GM18526 (cell line): Measurements from ENCODE around the gene COG8.

Experiments
- POLR2A ChIP-seq: IDR thresholded peaks from 3 replicates; pipeline ENCODE4 v1.6.1; 2011; ENCODE audit not compliant: insufficient read length; ENCODE audit errors: extremely low read depth

The COG8 gene, protein sequence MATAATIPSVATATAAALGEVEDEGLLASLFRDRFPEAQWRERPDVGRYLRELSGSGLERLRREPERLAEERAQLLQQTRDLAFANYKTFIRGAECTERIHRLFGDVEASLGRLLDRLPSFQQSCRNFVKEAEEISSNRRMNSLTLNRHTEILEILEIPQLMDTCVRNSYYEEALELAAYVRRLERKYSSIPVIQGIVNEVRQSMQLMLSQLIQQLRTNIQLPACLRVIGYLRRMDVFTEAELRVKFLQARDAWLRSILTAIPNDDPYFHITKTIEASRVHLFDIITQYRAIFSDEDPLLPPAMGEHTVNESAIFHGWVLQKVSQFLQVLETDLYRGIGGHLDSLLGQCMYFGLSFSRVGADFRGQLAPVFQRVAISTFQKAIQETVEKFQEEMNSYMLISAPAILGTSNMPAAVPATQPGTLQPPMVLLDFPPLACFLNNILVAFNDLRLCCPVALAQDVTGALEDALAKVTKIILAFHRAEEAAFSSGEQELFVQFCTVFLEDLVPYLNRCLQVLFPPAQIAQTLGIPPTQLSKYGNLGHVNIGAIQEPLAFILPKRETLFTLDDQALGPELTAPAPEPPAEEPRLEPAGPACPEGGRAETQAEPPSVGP

GRCh38 chr16:69339289-69340094 is at the start of gene COG8, which contains the start of gene NIP7:
TSS of gene COG8 (minus strand) at chr16:69339564. CDS start at chr16:69339552, 12 bp downstream.
TSS of gene NIP7 (plus strand) at chr16:69339772. CDS start at chr16:69339830, 58 bp downstream.
- peak; percentile 93 for TF ChIP-seq POLR2A

- TF ChIP-seq POLR2A: no peak
Observed at GRCh38 chr16:69386596-69386995, 47.2 kb upstream of the COG8 start.

GRCh38 chr16:69384974-69385373 is 45.6 kb upstream of the COG8 start:
- no peak for TF ChIP-seq POLR2A

DNA sequence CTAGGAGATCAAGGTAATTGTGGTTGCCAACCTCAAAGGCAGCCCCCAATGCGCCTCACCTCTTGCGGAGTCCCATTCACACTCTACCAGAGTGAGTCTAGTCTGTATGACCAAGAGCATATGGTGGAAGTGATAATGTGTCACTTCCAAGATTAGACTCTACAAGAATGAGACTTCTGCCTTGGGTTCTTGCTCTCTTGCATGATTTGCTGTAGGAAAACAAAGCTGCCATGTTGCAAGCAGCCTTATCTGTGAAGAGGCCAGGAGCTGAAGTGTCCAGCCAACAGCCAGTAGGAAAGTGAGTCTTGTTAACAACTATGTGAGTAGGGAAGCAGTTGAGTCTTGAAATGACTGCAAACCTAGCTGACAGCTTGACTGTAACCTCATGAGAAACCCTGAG is 43.1 kb upstream of the COG8 start:
- no peak for TF ChIP-seq POLR2A

- TF ChIP-seq POLR2A: no peak
Observed at GRCh38 chr16:69381231-69381630, 41.9 kb upstream of the COG8 start.

- TF ChIP-seq POLR2A: no peak
Observed at GRCh38 chr16:69378760-69379159, 39.4 kb upstream of the COG8 start.

GRCh38 chr16:69378036-69378435 is 38.7 kb upstream of the COG8 start:
- TF ChIP-seq POLR2A: no peak

DNA sequence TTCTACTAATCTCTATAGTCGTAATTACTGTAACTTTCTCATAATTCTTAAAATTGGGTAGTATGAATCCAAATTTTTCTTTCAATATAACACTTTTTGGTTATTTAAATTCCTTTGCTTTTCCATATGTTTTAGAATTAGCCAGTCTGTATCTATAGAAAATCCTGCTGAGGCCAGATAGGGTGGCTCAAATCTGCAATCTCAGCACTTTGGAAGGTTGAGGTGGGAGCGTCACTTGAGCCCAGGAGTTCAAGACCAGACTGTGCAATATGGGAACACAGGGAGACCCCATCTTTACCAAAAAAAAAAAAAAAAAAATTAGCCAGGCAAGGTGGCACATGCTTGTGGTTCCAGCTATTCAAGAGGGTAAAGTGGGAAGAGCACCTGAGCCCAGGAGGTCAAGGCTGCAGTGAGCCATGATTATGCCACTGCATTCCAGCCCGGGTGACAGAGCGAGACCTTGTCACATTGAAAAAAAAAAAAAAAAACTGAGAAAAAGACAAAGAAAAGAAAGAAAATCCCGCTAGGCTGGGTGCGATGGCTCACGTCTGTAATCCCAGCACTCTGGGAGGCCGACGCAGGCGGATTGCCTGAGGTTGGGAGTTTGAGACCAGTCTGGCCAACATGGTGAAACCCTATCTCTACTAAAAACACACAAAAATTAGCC is 37.2 kb upstream of the COG8 start:
- no peak for TF ChIP-seq POLR2A

DNA sequence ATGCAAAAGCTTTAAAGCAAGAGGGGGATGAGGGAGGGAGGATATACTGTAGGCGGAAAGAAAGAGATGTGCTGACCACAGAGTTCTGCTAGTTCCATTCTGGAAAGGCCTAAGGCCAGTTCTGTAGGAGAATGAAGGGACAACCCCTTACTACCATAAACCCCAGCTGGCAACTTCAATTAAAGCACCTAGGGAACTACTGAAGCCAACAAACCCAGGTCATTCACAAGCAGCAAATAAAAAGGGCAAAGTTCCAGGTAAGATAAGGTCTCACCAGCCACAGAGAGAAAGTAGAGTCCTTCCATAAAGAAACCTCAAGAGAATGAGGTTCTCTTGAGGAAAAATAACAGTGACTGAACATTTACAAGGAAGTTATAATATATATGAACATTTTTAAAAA is 33.7 kb upstream of the COG8 start:
- no peak for TF ChIP-seq POLR2A

DNA sequence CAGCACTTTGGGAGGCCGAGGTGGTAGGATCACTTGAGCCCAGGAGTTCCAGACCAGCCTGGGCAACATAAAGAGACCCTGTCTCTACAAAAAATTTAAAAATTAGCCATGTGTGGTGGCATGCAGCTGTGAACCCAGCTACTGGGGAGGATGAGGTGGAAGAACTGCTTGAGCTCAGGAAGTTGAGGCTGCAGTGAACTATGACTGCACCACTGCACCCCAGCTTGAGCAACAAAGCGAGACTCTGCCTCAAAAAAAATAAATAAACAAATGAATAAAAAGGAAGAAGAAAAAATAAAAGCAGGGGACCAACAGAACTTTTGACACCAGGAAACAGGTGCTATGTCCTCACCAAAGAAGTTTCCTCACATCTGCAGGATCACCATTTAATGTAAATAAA is 32.2 kb upstream of the COG8 start:
- no peak for TF ChIP-seq POLR2A

- no peak for TF ChIP-seq POLR2A
Observed at GRCh38 chr16:69368866-69369265, 29.5 kb upstream of the COG8 start.

DNA sequence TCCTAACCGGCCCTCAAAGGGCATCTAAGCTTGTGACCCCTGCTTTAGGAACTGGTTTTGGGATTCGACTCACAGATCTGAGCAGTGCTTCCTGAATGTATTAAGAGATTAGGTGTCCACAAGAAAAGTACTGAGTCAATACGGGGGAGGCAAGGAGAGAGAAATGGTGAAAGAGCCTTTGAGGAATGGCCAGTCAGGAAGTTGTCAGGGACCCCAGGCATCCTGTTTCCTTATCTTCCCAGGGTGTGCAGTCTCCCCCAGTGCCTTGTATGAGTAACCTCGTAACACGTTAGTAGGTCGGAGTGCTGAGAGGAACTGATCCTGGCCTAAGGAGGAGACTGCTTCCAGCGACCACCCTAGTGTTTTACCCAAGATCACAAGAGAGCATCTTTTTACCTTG is 28.6 kb upstream of the COG8 start:
- TF ChIP-seq POLR2A: no peak

- TF ChIP-seq POLR2A: no peak
Observed at GRCh38 chr16:69366431-69366830, 27.1 kb upstream of the COG8 start.

GRCh38 chr16:69365901-69366300 is 26.5 kb upstream of the COG8 start:
- no peak for TF ChIP-seq POLR2A

- no peak for TF ChIP-seq POLR2A
Observed at GRCh38 chr16:69364088-69364487, 24.7 kb upstream of the COG8 start.

DNA sequence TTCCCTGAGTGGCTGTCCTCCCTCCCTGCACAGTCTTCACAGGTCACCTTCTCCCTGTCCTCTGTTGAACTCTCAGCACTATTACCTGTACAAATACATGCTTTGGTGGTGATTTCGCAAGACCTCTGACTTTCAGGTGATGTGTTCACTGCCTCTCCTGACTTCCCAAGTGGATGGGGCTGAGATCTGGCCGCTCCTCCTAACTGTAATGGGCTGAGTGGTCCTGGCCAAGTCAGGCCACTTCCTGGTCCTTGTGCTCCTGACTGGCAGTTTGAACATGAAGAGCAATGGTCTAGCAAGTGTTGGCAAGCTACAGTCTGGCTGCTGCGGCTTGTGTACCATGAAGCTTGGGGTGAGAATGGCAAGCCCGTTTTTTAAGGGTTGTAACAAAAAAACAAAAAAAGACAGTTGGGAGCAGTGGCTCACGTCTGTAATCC is 23.9 kb upstream of the COG8 start:
- no peak for TF ChIP-seq POLR2A
